HG03066 (cell line): ENCODE data around the gene TGM1.

ENCODE experiments used
- ATAC-seq: cut with Tn5 transposase; IDR thresholded peaks from one replicate; pipeline ENCODE4 v1.9.1; 2021; ENCODE audit warnings: low read depth; ENCODE audit not compliant: unreplicated experiment

The TGM1 gene

DNA sequence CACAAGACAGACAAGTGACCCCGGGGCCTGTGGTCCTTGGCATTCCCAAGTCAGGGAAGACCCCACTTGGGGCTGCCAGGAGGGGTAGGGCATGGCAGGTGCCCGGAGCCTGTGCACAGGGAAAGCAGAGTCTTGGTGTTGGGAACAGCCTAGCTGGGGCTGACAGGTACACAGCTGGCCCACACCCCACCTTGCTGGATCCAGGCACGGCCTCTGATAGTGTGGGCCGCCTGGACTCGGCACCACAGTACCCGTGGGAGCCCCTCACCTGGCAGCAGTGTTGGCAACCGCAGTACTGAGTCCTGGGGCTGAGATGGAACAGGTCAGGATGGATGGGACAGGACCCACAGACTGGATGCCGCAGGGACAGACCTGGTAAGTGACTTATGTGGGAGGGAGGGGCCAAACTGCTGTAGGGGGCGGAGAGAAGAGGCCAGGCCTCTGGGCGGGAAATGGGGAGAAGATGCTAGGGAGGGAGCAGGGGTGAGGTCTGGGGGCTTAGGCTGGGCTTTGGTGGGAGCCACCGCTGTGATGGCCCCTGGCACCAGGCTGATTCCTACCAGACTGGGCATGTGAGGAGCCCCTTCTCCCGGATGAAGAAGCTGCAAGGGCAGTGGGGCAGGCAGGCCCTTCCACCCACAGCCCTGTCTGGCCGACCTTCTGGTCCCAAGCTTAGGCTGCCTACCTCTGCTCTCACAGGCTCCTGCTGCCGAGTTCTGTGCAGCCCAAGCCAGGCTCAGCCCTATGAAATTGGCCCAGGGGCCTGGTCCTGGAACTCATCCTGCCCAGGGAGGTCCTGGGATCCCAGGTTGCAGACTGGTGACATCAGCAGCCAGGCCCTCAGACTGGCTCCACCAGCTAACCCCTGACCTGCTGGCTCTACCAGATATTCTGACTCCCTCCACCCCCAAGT is at the start of gene TGM1:
Gene TGM1, minus strand, starts transcription at position 357 of the 913 bp plus-strand sequence. CDS start 825 bp downstream, outside the sequence.
- ATAC-seq: no peak

GRCh38 chr14:24311837-24312615 is 49.0 kb upstream of the TGM1 start:
- no peak for ATAC-seq

- ATAC-seq: peak; percentile 66
Measured at GRCh38 chr14:24310646-24311604, 47.9 kb upstream of the TGM1 start, which contains the start of gene LTB4R. Gene LTB4R, plus strand, starts transcription at chr14:24311502. Its CDS starts 4,150 bp downstream, at chr14:24315652.

- ATAC-seq: no peak
Measured at GRCh38 chr14:24310265-24310645, 47.3 kb upstream of the TGM1 start.

DNA sequence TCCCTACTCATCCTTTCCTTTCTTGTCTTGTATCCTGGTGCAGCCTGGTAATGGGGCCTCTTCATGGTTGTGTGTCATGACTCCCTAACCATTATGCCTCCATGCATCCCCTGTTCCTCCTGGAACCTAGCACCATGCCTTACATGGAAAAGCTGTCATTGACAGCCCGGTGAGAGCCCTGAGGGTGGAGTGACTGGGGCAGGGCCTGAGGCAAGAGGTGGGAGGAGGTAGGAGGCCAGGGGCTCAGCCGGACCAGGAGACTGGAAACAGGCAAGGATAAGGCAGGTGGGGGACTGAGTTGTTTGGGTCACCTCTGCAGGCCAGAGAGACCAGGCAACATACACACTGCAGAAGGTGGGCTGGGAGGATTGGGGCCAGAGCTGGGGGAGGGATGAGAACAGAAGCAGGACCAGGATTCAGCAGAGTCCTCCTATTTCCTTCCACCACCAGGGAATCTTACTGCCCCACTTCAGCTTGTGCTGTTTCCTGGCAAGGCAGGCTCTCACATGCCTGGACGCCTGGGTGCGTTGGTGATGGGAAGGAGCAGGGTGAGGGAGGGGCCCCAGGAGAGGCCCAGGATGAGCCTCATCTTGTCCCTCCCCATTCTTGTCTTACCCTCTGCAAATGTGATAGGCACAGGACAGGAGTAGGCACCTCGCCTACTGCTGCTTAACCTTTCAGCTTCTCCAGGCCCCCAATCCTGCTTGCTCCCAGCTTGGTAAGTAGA is 46.7 kb upstream of the TGM1 start, which contains the start of gene LTB4R2:
Gene LTB4R2, plus strand, starts transcription at position 603 of the 727 bp plus-strand sequence. CDS start 525 bp downstream, outside the sequence.
- ATAC-seq: no peak

DNA sequence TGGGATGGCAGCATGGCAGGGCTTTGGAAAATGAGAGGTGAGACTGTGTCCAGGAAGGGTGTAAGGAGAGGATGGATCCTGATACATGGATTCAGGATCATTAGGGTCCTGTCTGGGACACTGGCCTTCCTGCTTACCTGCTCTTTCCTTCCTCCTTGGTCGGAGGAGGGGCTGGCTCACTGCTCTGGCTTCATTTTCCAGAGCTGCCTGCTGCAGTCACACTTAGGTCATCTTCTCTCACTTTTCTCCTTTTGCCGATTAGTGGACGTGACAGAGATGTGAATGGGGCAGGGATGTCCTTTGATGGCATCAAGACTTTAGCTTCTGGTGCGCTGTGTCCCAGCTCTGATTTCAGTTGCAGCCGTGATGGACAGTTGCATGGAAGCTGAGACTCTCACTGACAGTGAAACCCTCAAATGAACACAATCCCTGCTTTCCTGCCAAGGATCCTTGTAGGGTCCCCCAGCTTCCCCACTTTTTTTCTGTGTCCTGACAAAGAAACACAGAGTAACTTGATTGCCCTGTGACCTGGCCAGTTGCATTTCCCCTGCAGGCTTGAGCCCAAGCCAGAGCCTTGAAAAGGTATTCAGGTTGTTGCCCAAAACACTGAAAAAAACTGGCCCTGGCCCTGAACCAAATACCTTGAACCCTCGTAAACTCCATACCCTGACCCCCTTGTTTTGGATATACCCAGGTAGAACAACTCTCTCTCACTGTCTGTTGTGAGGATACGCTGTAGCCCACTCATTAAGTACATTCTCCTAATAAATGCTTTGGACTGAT is 45.6 kb upstream of the TGM1 start:
- ATAC-seq: no peak

GRCh38 chr14:24307575-24308341 is 44.8 kb upstream of the TGM1 start, which contains the start of gene CIDEB:
Gene CIDEB, minus strand, starts transcription at chr14:24307977. Its CDS starts 119 bp downstream, at chr14:24307858.
- ATAC-seq: no peak

GRCh38 chr14:24307156-24307574 is 44.2 kb upstream of the TGM1 start:
- ATAC-seq: no peak

- ATAC-seq: no peak
Measured at GRCh38 chr14:24304019-24304387, 41.0 kb upstream of the TGM1 start.

DNA sequence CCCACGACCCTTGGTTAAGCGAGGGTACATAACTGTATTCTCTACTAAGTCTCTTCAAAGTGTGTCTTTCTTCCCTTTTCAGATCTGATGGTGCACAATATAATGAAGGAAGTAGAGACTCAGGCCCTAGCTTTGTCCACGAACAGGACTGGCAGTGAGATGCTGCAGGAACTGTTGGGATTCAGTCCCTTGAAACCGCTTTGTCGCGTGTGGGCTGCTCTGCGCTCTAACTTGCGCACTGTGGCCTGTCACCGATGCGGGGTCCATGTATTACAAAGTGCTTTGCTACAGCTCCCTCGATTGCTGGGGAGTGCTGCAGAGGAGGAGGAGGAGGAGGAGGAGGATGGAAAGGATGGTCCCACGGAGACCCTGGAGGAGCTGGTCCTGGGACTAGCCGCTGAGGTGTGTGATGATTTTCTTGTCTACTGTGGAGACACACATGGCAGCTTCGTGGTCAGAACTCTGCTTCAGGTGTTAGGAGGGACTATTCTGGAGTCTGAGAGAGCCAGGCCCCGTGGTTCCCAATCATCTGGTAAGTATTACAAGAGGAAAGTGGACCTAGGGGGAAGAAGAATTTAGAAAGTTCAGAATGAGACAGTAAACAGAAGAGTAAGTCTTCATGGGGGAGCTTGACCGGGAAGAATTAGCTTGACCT is 37.5 kb upstream of the TGM1 start:
- ATAC-seq: no peak

DNA sequence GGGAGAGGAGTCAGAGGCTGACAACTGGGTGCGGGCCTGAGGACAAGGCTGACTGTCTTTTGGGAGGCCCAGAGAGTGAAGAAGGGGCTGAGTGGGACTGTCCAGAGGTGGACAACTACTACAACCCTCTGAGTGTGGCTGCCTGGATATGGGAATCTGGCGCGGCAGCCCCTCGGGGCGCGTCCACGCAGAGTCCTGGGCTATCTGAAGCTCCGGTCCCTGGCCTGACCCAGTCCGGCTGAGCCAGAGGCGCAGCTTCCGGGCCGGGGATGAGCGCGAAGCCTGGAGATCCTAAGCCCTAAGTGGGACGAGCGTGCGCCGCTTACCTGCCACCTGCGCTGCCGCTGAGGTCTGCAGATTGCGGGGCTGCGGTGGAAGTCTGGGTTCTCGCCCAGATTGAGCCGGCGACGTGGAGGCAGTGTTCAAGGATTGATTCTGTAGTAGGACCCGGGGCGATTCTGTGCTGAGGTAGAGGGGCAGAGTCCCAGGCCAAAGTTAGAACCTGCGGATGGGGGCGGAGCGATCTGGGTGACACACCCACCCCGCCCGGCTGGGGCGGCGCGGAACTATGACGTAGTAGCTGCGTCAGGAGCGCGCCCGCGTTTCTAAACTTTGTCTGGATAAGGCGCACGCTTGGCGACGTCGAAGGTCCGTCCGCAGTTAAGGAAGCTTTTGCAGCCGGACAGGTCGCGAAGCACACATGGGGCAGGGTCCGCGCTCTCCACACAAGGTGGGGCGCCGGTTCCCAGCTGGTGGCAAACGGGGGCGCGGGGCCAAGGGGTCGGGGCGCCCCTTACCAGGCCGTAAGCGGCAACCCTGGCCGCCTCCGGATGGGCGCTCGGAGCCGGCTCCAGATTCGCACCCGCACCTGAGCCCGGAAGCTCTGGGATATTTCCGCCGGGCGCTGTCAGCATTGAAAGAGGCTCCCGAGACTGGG is 36.5 kb upstream of the TGM1 start, which contains the start of the genes DHRS1 and NOP9:
Gene DHRS1, minus strand, starts transcription at position 526 of the 937 bp plus-strand sequence. CDS start 674 bp downstream, outside the sequence.
Gene NOP9, plus strand, starts transcription at position 596 of the 937 bp plus-strand sequence. Its CDS starts 105 bp downstream, at position 701.
- peak; percentile 75 for ATAC-seq

- peak; percentile 7 for ATAC-seq
Measured at GRCh38 chr14:24298892-24299254, 35.9 kb upstream of the TGM1 start.

- ATAC-seq: peak; percentile 13
Measured at GRCh38 chr14:24297190-24297964, 34.4 kb upstream of the TGM1 start.

DNA sequence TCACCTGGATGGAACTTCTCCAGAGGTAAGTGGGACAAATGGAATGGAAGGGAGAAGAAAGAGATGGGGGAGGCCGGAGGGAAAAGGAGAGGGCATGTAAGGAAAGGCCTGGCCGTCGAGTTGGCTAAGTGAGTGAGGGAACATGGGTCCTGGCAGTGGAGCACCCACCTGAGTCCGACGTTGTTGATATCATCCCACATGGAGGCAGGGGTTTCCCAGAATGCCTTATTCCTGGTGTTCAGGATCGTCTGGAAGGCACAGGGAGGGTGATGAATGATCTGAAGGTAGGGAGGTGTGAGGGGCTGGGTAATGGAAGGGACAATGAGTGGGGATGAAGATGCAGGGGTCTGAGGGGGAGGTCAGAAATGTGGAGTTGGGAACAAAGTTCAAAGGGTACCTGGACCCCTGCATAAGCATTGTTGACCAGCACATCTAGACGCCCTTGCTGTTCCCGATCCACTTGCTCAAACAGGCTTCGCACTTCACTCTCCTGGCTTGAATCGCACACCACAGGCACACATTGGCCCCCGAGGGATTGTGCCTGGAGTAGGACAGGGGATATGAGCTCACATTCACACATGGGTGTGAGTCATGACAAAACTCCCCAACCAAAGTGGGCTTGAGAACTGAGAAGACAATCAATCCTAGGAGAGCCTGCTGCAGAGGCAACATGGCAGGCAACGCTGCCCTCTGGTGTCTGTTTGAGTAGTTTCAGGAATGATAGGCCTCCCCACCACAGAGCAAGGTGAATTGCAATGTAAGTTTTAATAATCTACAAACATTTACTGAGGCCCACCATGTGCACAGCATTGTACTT is 33.6 kb upstream of the TGM1 start:
- ATAC-seq: peak; percentile 53
